ENCODE results near the gene BAIAP2L1. TPM values are rescaled to one million over a fixed set of nuclear protein-coding genes. Genes with fewer than 3 reads are reported as not detected.

Gene BAIAP2L1
- polyA plus RNA-seq, 3 donors, result 11.8 to 19.3 (median 15.0) TPM

- DNase-seq (ENCODE audit: extremely low read depth in 1 of 11, low read depth in 9 of 11, low spot score in 4 of 11), result no peak
These were observed 146.4 kb downstream of the BAIAP2L1 start for GRCh38 chr7:98254516-98254915.

- DNase-seq (ENCODE audit: extremely low read depth in 1 of 11, low read depth in 9 of 11, low spot score in 4 of 11), result peak in 1 of 11 donors; percentile 10
These were observed 148.3 kb downstream of the BAIAP2L1 start for GRCh38 chr7:98252425-98253054.

GRCh38 chr7:98251601-98252424 is 149.1 kb downstream of the BAIAP2L1 start, which contains the start of gene TECPR1:
Gene TECPR1 (minus strand): TSS chr7:98252232. CDS start chr7:98246146, 6,086 bp downstream.
- peak; percentile 70 to 90 (median 87) for DNase-seq (ENCODE audit: extremely low read depth in 1 of 11, low read depth in 9 of 11, low spot score in 4 of 11)

GRCh38 chr7:98251231-98251600 is 149.7 kb downstream of the BAIAP2L1 start:
- DNase-seq (ENCODE audit: extremely low read depth in 1 of 11, low read depth in 9 of 11, low spot score in 4 of 11), result no peak

- DNase-seq (ENCODE audit: extremely low read depth in 1 of 11, low read depth in 9 of 11, low spot score in 4 of 11), result no peak
These were observed 150.1 kb downstream of the BAIAP2L1 start for GRCh38 chr7:98250789-98251188.

GRCh38 chr7:98249106-98249505 is 151.8 kb downstream of the BAIAP2L1 start:
- no peak for DNase-seq (ENCODE audit: extremely low read depth in 1 of 11, low read depth in 9 of 11, low spot score in 4 of 11)

- DNase-seq (ENCODE audit: extremely low read depth in 1 of 11, low read depth in 9 of 11, low spot score in 4 of 11), result no peak
These were observed 152.7 kb downstream of the BAIAP2L1 start for GRCh38 chr7:98248156-98248555.

- no peak for DNase-seq (ENCODE audit: extremely low read depth in 1 of 11, low read depth in 9 of 11, low spot score in 4 of 11)
These were observed 156.0 kb downstream of the BAIAP2L1 start for GRCh38 chr7:98244871-98245270.

- no peak for DNase-seq (ENCODE audit: extremely low read depth in 1 of 11, low read depth in 9 of 11, low spot score in 4 of 11)
These were observed 158.0 kb downstream of the BAIAP2L1 start for GRCh38 chr7:98242934-98243333.

GRCh38 chr7:98242342-98242741 is 158.5 kb downstream of the BAIAP2L1 start:
- no peak for DNase-seq (ENCODE audit: extremely low read depth in 1 of 11, low read depth in 9 of 11, low spot score in 4 of 11)

- DNase-seq (ENCODE audit: extremely low read depth in 1 of 11, low read depth in 9 of 11, low spot score in 4 of 11), result no peak
These were observed 159.1 kb downstream of the BAIAP2L1 start for GRCh38 chr7:98241674-98242241.

Other genes starting within 250 kb of the BAIAP2L1 start
- gene BHLHA15, start 189.7 kb downstream of the BAIAP2L1 start, polyA plus RNA-seq (ENCODE audit: insufficient read length in 3 of 3), result under 1 TPM in 2 of 3 donors, not detected in 1; 0.19 to 0.42 TPM
- 10 to 100 TPM; 18.3 to 23.5 (median 19.4) TPM for gene TECPR1, start 148.9 kb downstream of the BAIAP2L1 start, polyA plus RNA-seq (ENCODE audit: insufficient read length in 3 of 3)
- 100 to 1,000 TPM in 2 of 3 donors, 10 to 100 TPM in 1; 95.6 to 105 (median 104) TPM for gene BRI3, start 119.4 kb downstream of the BAIAP2L1 start, polyA plus RNA-seq (ENCODE audit: insufficient read length in 3 of 3)
- gene NPTX2, start 216.2 kb upstream of the BAIAP2L1 start, polyA plus RNA-seq (ENCODE audit: insufficient read length in 3 of 3), result 1 to 10 TPM; 3.1 to 4.6 (median 3.5) TPM

Measured in renal cortex interstitium (tissue), 11 donors.